ENCODE measurements around the gene LRRC30. TPM values are rescaled to one million over a fixed set of nuclear protein-coding genes. Genes with fewer than 3 reads are reported as not detected.
A peak's percentile ranks its signal among the peaks of the same experiment; 100 is the strongest.
"Not testable (repeated sequence)": the region's sequence is repeated elsewhere in the genome, so short reads cannot be mapped to it uniquely, and the experiment has no call there.

LRRC30 gene
- not detected for total RNA-seq

- no peak for DNase-seq (ENCODE audit: low spot score)
These were observed at the start of gene LRRC30 for GRCh38 chr18:7230626-7231349. TSS of gene LRRC30 (plus strand) at chr18:7231089. CDS start at chr18:7231139, 50 bp downstream.

DNA sequence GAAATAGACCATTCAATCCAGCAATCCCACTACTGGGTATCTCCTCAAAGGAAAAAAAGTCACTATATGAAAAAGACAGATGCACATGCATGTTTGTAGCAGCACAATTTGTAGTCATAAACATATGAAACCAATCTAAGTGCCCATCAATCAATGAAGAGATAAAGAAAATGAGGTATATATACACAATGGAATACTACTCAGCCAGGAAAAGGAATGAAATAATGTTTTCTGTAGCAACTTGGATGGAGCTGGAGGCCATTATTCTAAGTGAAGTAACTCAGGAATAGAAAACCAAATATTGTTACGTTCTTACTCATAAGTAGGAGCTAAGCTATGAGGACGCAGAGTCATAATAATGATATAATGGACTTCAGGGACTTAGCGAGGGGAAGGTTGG is 45.2 kb upstream of the LRRC30 start:
- no peak for DNase-seq (ENCODE audit: low spot score)

- DNase-seq (ENCODE audit: low spot score) = no peak
These were observed 40.2 kb upstream of the LRRC30 start for GRCh38 chr18:7190547-7191156.

DNA sequence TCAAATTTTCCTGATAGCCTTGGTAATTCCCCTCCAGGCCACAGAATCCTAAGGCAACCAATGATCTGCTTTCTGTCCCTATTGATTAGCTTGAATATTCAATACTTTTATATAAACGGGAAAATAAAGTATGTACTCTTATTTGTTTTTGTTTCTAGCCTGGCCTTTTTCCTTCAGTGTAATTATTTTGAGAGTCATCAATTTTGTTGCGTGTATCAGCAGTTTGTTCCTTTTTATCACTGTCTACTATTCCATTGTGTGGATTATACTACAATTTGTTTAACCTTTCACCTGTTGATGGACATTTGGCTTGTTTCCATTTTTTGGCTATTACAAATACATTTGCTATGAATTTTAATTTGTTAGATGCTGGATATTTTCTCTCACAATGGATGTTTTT is 39.2 kb upstream of the LRRC30 start:
- no peak for DNase-seq (ENCODE audit: low spot score)

DNA sequence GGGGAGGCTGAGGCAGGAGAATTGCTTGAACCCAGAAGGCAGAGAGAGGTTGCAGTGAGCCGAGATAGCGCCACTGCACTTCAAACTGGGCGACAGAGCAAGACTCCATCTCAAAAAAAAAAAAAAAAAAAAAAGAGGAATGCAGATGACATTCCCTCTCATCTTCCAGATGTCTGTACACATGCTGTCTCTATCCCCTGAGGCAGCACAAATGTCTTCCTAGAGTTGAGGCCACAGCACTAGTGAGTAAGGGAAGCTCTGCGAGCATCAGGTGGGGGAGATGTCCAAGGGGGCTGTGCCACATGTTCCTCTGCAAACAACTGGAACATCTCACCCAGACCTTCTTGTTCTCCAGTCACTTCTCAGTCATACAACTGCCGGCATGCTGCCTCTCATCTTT is 35.6 kb upstream of the LRRC30 start:
- DNase-seq (ENCODE audit: low spot score) = no peak

- DNase-seq (ENCODE audit: low spot score) = no peak
These were observed 34.5 kb upstream of the LRRC30 start for GRCh38 chr18:7196421-7196820.

DNA sequence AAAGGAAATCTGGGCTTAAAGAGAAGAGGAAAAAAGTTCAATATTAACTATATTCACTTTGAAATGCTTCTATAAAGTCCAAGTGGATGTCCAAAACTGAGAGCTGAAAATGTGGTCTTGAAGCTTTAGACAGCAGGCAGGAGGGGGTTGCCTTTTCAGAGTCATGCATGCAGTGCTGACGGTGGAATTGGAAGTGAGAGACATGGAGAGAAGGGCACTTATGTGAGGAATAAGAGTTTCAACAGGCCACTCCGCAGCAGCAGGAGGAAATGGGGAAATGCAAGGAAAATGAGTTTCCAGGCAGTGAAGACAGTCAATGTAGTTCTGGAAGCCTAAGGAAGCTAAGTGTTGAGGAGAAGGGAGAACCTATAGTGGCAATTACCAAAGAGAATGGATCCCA is 33.0 kb upstream of the LRRC30 start:
- no peak for DNase-seq (ENCODE audit: low spot score)

- DNase-seq (ENCODE audit: low spot score) = no peak
These were observed 32.6 kb upstream of the LRRC30 start for GRCh38 chr18:7198326-7198725.

DNA sequence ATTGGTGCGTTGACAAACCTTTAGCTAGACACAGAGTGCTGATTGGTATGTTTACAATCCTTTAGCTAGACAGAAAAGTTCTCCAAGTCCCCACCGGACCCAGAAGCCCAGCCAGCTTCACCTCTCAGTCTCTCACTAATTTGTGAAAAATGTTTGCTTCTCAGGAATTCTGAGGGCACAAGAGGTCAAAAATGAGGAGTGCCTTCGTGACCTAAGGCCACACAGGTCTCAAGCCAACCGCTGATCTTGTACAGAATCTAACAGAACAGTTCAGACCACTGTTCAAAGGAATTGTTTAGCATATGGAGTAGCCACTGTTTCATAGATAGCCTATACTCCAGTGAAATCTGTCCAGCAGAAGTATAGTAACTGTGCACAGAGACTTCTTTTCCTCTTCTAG is 29.8 kb upstream of the LRRC30 start:
- DNase-seq (ENCODE audit: low spot score) = no peak

GRCh38 chr18:7202169-7202568 is 28.7 kb upstream of the LRRC30 start:
- no peak for DNase-seq (ENCODE audit: low spot score)

DNA sequence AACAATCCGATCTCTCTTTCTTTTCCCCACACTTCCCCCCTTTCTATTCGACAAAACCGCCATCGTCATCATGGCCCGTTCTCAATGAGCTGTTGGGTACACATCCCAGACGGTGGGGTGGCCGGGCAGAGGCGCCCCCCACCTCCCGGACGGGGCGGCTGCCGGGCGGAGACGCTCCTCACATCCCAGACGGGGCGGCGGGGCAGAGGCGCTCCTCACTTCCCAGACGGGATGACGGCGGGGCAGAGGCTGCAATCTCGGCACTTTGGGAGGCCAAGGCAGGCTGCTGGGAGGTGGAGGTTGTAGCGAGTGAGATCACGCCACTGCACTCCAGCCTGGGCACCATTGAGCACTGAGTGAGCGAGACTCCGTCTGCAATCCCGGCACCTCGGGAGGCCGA is 27.3 kb upstream of the LRRC30 start:
- not testable (repeated sequence) for DNase-seq (ENCODE audit: low spot score)

- no peak for DNase-seq (ENCODE audit: low spot score)
These were observed 25.5 kb upstream of the LRRC30 start for GRCh38 chr18:7205346-7205745.

DNA sequence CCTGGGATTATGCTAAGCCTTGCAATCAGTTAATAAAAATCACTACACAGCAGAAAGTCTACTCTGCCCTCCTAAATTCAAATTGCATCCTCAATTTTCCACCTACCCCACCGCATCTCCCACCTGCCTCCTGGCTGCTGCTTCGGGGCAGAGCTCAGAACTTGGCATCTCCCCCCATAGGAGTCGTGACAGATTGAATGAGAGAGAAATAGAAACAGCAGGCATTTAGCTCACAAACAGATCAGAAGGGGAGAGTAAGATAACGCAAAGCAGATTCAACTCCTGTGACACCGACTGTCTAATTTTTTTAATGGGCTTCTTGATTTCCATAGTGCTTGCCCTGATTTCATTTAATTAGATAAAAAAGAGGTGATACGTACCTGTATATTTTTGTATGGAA is 24.7 kb upstream of the LRRC30 start:
- DNase-seq (ENCODE audit: low spot score) = no peak

GRCh38 chr18:7207366-7207915 is 23.4 kb upstream of the LRRC30 start:
- no peak for DNase-seq (ENCODE audit: low spot score)

GRCh38 chr18:7221424-7222155 is 9.3 kb upstream of the LRRC30 start:
- DNase-seq (ENCODE audit: low spot score) = peak; percentile 30

DNA sequence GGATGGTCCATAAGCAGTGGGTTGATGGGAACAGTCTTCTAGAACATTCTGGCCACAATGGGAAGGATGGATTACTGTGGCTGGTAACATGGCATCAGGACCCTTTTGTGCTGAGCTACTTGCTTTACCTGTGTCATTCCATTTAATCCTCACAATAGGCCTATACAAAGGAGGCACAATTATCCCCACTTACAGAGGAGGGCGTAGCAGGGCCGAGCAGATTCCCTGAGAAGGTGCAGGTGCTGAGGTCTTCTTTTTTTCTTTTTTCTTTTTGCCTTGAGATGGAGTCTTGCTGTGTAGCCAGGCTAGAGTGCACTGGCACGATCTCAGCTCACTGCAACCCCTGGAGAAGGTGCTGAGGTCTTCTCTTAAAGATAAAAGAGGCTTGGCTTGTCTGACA is 6.7 kb upstream of the LRRC30 start:
- no peak for DNase-seq (ENCODE audit: low spot score)

DNA sequence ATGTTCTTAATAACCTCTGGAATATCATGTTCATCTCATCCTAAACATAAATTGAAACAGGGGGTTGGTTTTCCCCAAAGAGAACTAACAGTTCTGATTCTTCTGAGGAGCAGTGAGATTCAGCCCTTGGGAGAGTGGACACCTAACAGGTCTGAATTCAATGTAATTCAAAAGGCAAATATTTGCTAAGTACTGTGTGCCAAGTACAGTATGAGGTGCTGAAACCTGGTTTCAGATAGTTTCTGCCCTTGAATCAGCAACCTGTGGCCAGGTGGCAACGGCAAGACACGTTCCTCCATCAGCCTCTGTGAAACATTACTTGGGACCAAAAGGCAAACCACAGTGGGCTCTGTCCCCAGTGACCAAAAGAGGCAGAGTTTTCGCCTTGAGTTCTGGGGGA is 1.3 kb downstream of the LRRC30 start:
- DNase-seq (ENCODE audit: low spot score) = no peak

- DNase-seq (ENCODE audit: low spot score) = no peak
These were observed 2.4 kb downstream of the LRRC30 start for GRCh38 chr18:7233134-7233810.

DNA sequence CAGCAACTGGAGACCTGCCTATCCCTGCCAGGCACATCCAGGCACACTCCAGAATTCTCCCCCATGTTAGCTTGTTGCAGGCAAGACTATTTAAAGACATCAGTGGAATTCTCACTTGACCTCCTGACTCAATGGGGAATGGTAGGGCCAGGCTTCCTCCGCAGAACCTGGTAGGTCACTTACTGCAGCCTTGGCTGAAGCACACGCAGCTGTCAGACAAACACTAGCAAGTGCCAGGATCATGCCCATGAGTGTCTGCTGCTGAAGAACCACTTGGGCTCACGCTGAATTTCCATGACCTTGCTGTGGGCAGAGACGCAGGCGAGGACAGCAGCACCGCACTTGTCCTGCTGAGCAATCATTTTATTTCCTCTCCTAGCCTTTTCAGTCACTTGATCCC is 3.2 kb downstream of the LRRC30 start:
- no peak for DNase-seq (ENCODE audit: low spot score)

- DNase-seq (ENCODE audit: low spot score) = no peak
These were observed 4.1 kb downstream of the LRRC30 start for GRCh38 chr18:7234956-7235355.

DNA sequence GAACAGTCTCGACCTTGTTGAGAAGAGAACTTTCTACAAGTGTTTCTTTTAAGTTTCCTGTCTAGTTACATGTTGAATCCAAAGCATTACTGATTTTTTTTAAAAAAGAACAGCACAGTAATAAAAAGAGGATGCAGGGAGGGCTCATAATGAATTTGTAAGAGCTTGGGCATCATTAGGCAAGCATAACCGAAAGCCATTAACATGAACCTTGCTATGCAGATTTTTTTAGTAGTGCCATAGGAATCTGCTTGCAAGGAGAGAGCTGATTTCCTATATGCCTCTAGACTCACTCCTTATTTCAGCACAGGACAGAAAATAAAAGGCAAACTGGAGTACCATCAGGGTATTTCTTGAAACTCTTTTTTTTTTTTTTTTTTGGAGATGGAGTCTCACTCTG is 5.2 kb downstream of the LRRC30 start:
- DNase-seq (ENCODE audit: low spot score) = no peak

GRCh38 chr18:7236933-7237332 is 6.0 kb downstream of the LRRC30 start:
- no peak for DNase-seq (ENCODE audit: low spot score)

Data from mucosa of gallbladder (tissue), 1 donor.